A673 (cell line): ENCODE data around the gene PCLO.

Experiments used
- EZH2 ChIP-seq: fragments of 200-600 bp; sonication (generic); IDR thresholded peaks from 2 replicates; pipeline ENCODE4 v1.6.1; 2017; ENCODE audit warnings: borderline replicate concordance, low read depth, mild to moderate bottlenecking, mixed read lengths, antibody characterized with exemption, low read length; ENCODE audit not compliant: poor library complexity, severe bottlenecking
- TF ChIP-seq, protein P1 (sequence below): fragments of 300-800, 200-600 bp; sonication (generic); conservative IDR thresholded peaks from 2 replicates; pipeline ENCODE4 v1.5.1; 2017; ENCODE audit warnings: low read depth, mild to moderate bottlenecking, antibody characterized with exemption, low read length, moderate library complexity, mixed read lengths

- TF ChIP-seq, protein P1, sequence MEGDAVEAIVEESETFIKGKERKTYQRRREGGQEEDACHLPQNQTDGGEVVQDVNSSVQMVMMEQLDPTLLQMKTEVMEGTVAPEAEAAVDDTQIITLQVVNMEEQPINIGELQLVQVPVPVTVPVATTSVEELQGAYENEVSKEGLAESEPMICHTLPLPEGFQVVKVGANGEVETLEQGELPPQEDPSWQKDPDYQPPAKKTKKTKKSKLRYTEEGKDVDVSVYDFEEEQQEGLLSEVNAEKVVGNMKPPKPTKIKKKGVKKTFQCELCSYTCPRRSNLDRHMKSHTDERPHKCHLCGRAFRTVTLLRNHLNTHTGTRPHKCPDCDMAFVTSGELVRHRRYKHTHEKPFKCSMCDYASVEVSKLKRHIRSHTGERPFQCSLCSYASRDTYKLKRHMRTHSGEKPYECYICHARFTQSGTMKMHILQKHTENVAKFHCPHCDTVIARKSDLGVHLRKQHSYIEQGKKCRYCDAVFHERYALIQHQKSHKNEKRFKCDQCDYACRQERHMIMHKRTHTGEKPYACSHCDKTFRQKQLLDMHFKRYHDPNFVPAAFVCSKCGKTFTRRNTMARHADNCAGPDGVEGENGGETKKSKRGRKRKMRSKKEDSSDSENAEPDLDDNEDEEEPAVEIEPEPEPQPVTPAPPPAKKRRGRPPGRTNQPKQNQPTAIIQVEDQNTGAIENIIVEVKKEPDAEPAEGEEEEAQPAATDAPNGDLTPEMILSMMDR: no peak
- TF ChIP-seq EZH2: no peak
Observed at GRCh38 chr7:83036130-83036529, 126.6 kb downstream of the PCLO start.
